DOHH2 (cell line): ENCODE results near the gene IL1RAPL1.

Experiments used
- EZH2phosphoT487 ChIP-seq: fragments of 200-600 bp; sonication (generic); IDR thresholded peaks from 2 replicates; pipeline ENCODE4 v1.6.1; 2017; ENCODE audit warnings: borderline replicate concordance, mild to moderate bottlenecking, antibody characterized with exemption, low read length, moderate library complexity, mixed read lengths
- TF ChIP-seq, protein P1 (sequence below): fragments of 200-600 bp; sonication (generic); IDR thresholded peaks from one replicate; pipeline ENCODE4 v1.5.1; 2014; ENCODE audit warnings: antibody characterized with exemption, mild to moderate bottlenecking, low read depth, low read length; ENCODE audit not compliant: poor library complexity, severe bottlenecking

DNA sequence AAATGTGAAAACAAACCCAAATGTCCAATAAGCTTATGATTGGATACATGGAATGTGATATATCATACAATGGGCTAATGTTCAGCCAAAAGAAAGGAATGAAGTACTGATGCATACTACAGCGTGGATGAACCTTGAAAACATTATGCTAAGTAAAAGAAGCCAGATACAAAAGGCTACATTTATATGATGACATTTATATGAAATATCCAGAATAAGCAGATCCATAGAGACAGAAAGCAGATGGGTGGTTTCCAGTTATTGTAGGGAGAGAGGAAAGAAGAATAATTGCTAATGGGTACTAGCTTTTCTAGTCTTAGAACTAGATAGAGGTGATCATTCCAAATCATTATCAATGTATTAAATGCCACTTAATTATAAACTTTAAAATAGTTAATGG lies 801.3 kb downstream of the IL1RAPL1 start:
- TF ChIP-seq, protein P1, sequence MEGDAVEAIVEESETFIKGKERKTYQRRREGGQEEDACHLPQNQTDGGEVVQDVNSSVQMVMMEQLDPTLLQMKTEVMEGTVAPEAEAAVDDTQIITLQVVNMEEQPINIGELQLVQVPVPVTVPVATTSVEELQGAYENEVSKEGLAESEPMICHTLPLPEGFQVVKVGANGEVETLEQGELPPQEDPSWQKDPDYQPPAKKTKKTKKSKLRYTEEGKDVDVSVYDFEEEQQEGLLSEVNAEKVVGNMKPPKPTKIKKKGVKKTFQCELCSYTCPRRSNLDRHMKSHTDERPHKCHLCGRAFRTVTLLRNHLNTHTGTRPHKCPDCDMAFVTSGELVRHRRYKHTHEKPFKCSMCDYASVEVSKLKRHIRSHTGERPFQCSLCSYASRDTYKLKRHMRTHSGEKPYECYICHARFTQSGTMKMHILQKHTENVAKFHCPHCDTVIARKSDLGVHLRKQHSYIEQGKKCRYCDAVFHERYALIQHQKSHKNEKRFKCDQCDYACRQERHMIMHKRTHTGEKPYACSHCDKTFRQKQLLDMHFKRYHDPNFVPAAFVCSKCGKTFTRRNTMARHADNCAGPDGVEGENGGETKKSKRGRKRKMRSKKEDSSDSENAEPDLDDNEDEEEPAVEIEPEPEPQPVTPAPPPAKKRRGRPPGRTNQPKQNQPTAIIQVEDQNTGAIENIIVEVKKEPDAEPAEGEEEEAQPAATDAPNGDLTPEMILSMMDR = no peak
- no peak for TF ChIP-seq EZH2phosphoT487
